HCT116 (cell line): ENCODE data around the gene GNAT1. TPM values are rescaled to one million over a fixed set of nuclear protein-coding genes. Genes with fewer than 3 reads are reported as not detected.

Experiments used
- ATAC-seq: fragments of 200-7000 bp; cut with Tn5 transposase; 2 replicates; pipeline ENCODE4 v1.9.1; 2020; ENCODE audit warnings: mild to moderate bottlenecking, moderate library complexity
- BruUV-seq: library from RNA; stranded (reverse); fragments of 400-500 nt; replicated peaks from 2 replicates; lab custom pipeline; 2021; lab: Mats Ljungman, UMichigan
- CTCF ChIA-PET: fragments of 300-600 bp; sonication (Branson Sonifier 250); formaldehyde crosslinking; loops from one replicate; lab custom pipeline; 2021; ENCODE audit warnings: antibody characterized with exemption; lab: Charles Lee
- POLR2A ChIA-PET: fragments of 300-600, 350-600 bp; sonication (Branson Sonifier 250); formaldehyde crosslinking; loops from one replicate; lab custom pipeline; 2021; ENCODE audit warnings: antibody characterized with exemption; lab: Charles Lee
- RAD21 ChIA-PET, 2 experiments: fragments of 300-600 bp; sonication (Branson Sonifier 250); formaldehyde crosslinking; loops; one replicate each; lab custom pipeline; 2023; ENCODE audit warnings: low total read pairs in 2 of 2; ENCODE audit not compliant: uncharacterized antibody in 2 of 2, unreplicated experiment in 2 of 2, low non-redundant PET in 1 of 2; lab: Charles Lee
- DNase-seq: peaks from one replicate; pipeline ENCODE4 v3.0.0-alpha.2; 2010; ENCODE audit warnings: low read depth, low spot score
- H2AFZ ChIP-seq: fragments of 200-600 bp; shearing (Covaris generic), sonication (generic); 2 replicates; pipeline ENCODE4 v1.6.1; 2017; ENCODE audit warnings: low read depth, mixed run types, mixed read lengths, antibody characterized with exemption, low read length; ENCODE audit not compliant: poor library complexity, severe bottlenecking
- H3K27ac ChIP-seq: 2 replicates; pipeline ENCODE4 v1.5.1; 2012; ENCODE audit warnings: low read depth, low read length
- H3K27me3 ChIP-seq: fragments of 200-600 bp; sonication (generic); 2 replicates; pipeline ENCODE4 v1.6.1; 2016; ENCODE audit warnings: mixed run types, low read length, mixed read lengths; ENCODE audit not compliant: insufficient read depth
- H3K36me3 ChIP-seq, 2 experiments: fragments of 200-500 bp in 1 of 2; fragments of 200-600 bp in 1 of 2; sonication (Bioruptor generic) in 1 of 2; sonication (generic) in 1 of 2; 2 replicates each; pipeline versions ENCODE4 v1.5.1 to v1.6.1; 2014 to 2016; ENCODE audit warnings: low read length in 2 of 2, inconsistent platforms in 1 of 2, mixed read lengths in 1 of 2, mixed run types in 1 of 2; ENCODE audit not compliant: insufficient read depth in 2 of 2, control insufficient read depth in 1 of 2
- H3K4me1 ChIP-seq, 2 experiments: fragments of 200-600 bp in 1 of 2; sonication (generic) in 1 of 2; 2 replicates each; pipeline versions ENCODE4 v1.5.1 to v1.6.1; 2012 to 2017; ENCODE audit warnings: low read length in 2 of 2, inconsistent platforms in 1 of 2, mild to moderate bottlenecking in 1 of 2, mixed read lengths in 1 of 2, mixed run types in 1 of 2, moderate library complexity in 1 of 2; ENCODE audit not compliant: insufficient read depth in 2 of 2, control insufficient read depth in 1 of 2
- H3K4me2 ChIP-seq: fragments of 200-600 bp; sonication (generic); 2 replicates; pipeline ENCODE4 v1.6.1; 2017; ENCODE audit warnings: mixed run types, low read length, mixed read lengths
- H3K4me3 ChIP-seq, 2 experiments: fragments of 200-600 bp in 1 of 2; sonication (generic) in 1 of 2; replicated peaks in 1 of 2; 2 replicates each; pipeline ENCODE4 v1.5.1; 2011 to 2016; ENCODE audit warnings: low read length in 2 of 2, control low read depth in 1 of 2, low read depth in 1 of 2, mild to moderate bottlenecking in 1 of 2, mixed read lengths in 1 of 2, mixed run types in 1 of 2
- H3K79me2 ChIP-seq: fragments of 200-600 bp; sonication (generic); 2 replicates; pipeline ENCODE4 v1.6.1; 2017; ENCODE audit warnings: mild to moderate bottlenecking, mixed run types, low read length, moderate library complexity, mixed read lengths; ENCODE audit not compliant: insufficient read depth
- H3K9ac ChIP-seq: fragments of 200-600 bp; sonication (generic); 2 replicates; pipeline ENCODE4 v1.6.1; 2016; ENCODE audit warnings: low read length, mixed read lengths
- H3K9me2 ChIP-seq: fragments of 200-600 bp; sonication (generic), shearing (Covaris generic); 2 replicates; pipeline ENCODE4 v1.6.1; 2017; ENCODE audit warnings: mixed run types, mild to moderate bottlenecking, moderate library complexity; ENCODE audit not compliant: insufficient read depth
- H3K9me3 ChIP-seq, 2 experiments: fragments of 200-500 bp in 1 of 2; fragments of 200-600 bp in 1 of 2; sonication (Bioruptor generic) in 1 of 2; sonication (generic) in 1 of 2; 2 replicates each; pipeline ENCODE4 v1.6.1; 2014 to 2017; ENCODE audit warnings: low read length in 2 of 2, mixed read lengths in 2 of 2, inconsistent platforms in 1 of 2, low read depth in 1 of 2, mild to moderate bottlenecking in 1 of 2, mixed run types in 1 of 2, moderate library complexity in 1 of 2; ENCODE audit not compliant: control insufficient read depth in 1 of 2, insufficient read depth in 1 of 2
- H4K20me1 ChIP-seq: fragments of 200-600 bp; sonication (generic), shearing (Covaris generic); 2 replicates; pipeline ENCODE4 v1.6.1; 2017; ENCODE audit warnings: mixed run types, mild to moderate bottlenecking, moderate library complexity; ENCODE audit not compliant: insufficient read depth
- ATF3 ChIP-seq: IDR thresholded peaks from 2 replicates; pipeline ENCODE4 v1.6.1; 2012
- CBX3 ChIP-seq: IDR thresholded peaks from 2 replicates; pipeline ENCODE4 v1.6.1; 2012; ENCODE audit warnings: low read depth
- CEBPB ChIP-seq: IDR thresholded peaks from 2 replicates; pipeline ENCODE4 v1.6.1; 2012; ENCODE audit warnings: low read depth
- CTCF ChIP-seq, 3 experiments: fragments of 200-600 bp in 1 of 3; sonication (generic) in 1 of 3; IDR thresholded peaks in 2 of 3; conservative IDR thresholded peaks in 1 of 3; 2 replicates each; pipeline ENCODE4 v1.5.1; 2012 to 2017; ENCODE audit warnings: low read depth in 2 of 3, low read length in 2 of 3, antibody characterized with exemption in 1 of 3, borderline replicate concordance in 1 of 3, control low read depth in 1 of 3, mild to moderate bottlenecking in 1 of 3, mixed read lengths in 1 of 3, mixed run types in 1 of 3, moderate library complexity in 1 of 3; ENCODE audit not compliant: insufficient read depth in 1 of 3
- EGR1 ChIP-seq: IDR thresholded peaks from 2 replicates; pipeline ENCODE4 v1.6.1; 2012; ENCODE audit warnings: low read depth
- ELF1 ChIP-seq: IDR thresholded peaks from 2 replicates; pipeline ENCODE4 v1.6.1; 2012; ENCODE audit warnings: low read depth, borderline replicate concordance
- EZH2 ChIP-seq: fragments of 200-600 bp; sonication (generic); IDR thresholded peaks from 2 replicates; pipeline ENCODE4 v1.6.1; 2017; ENCODE audit warnings: antibody characterized with exemption, mixed run types
- JUND ChIP-seq: IDR thresholded peaks from 2 replicates; pipeline ENCODE4 v1.6.1; 2012
- MAX ChIP-seq: IDR thresholded peaks from 2 replicates; pipeline ENCODE4 v1.6.1; 2012
- REST ChIP-seq: IDR thresholded peaks from 2 replicates; pipeline ENCODE4 v1.6.1; 2012; ENCODE audit warnings: low read depth
- SIN3A ChIP-seq: IDR thresholded peaks from 2 replicates; pipeline ENCODE4 v1.6.1; 2012; ENCODE audit warnings: low read depth
- SP1 ChIP-seq: IDR thresholded peaks from 2 replicates; pipeline ENCODE4 v1.6.1; 2012; ENCODE audit warnings: low read depth
- SRF ChIP-seq: IDR thresholded peaks from 2 replicates; pipeline ENCODE4 v1.6.1; 2012; ENCODE audit warnings: low read depth
- TCF7L2 ChIP-seq: IDR thresholded peaks from 2 replicates; pipeline ENCODE4 v1.7.0; 2011; ENCODE audit warnings: borderline replicate concordance, inconsistent platforms; ENCODE audit not compliant: insufficient read depth, insufficient read length; ENCODE audit errors: extremely low read depth
- YY1 ChIP-seq: IDR thresholded peaks from 2 replicates; pipeline ENCODE4 v1.6.1; 2011; ENCODE audit warnings: low read length, low read depth, moderate library complexity, mild to moderate bottlenecking; ENCODE audit not compliant: insufficient replicate concordance; ENCODE audit errors: extremely low read depth
- ZBTB33 ChIP-seq: IDR thresholded peaks from 2 replicates; pipeline ENCODE4 v1.6.1; 2011; ENCODE audit warnings: mild to moderate bottlenecking, low read length, moderate library complexity; ENCODE audit not compliant: insufficient replicate concordance; ENCODE audit errors: extremely low read depth
- ZFX ChIP-seq: fragments of 450-650 bp; IDR thresholded peaks from 2 replicates; pipeline ENCODE4 v1.6.1; 2017
- ZNF274 ChIP-seq: fragments of 200-500 bp; sonication (Bioruptor generic); IDR thresholded peaks from 2 replicates; pipeline ENCODE4 v1.6.1; 2014; ENCODE audit warnings: mild to moderate bottlenecking, low read depth, low read length, inconsistent platforms
- intact Hi-C: fragments of 100-400 bp; cut with micrococcal nuclease; formaldehyde crosslinking; loops from 2 replicates; pipeline ENCODE4 v1.10.0; 2022
- total RNA-seq: library from RNA; stranded (reverse); gene quantifications from one replicate; pipeline ENCODE4 v1.2.1, GENCODE V29; 2021; ENCODE audit not compliant: unreplicated experiment

The GNAT1 gene
- total RNA-seq, 1 experiment from 2014 or later = not detected

GRCh38 chr3:50182533-50183099, 8.8 kb upstream of the GNAT1 start:
- no peak overlapping the region for H3K4me3 ChIP-seq
- H3K9ac ChIP-seq = no peak overlapping the region
- intact Hi-C loops = no loop called here
- ATAC-seq = 0 out of 2 replicates have a peak, but pooled peaks have one; percentile 14
- ChIA-PET RAD21 (no interaction called here), CTCF (no interaction called here), POLR2A (no interaction called here)
- H2AFZ ChIP-seq = no peak overlapping the region
- no TSS peak for BruUV-seq
- no peak for DNase-seq
- H3K27ac ChIP-seq = no peak overlapping the region
- no peaks in the 10 kb centered on the region for H3K9me2 ChIP-seq
- no peak overlapping the region for H3K4me2 ChIP-seq
- H3K79me2 ChIP-seq = no peaks in the 10 kb centered on the region
- peaks cover 0 to 6% of the 10 kb centered on the region in 2 experiments; a peak in 1 of 4 replicates for H3K4me1 ChIP-seq
- H3K9me3 ChIP-seq = no peaks in the 10 kb centered on the region
- TF ChIP-seq ZFX (no peak), TCF7L2 (no peak), REST (no peak), ZNF274 (no peak), JUND (no peak), SP1 (no peak), ZBTB33 (no peak), YY1 (no peak), SRF (no peak), EZH2 (no peak), CTCF (IDR thresholded peaks at IDR 0.05 in 2 of 3, conservative IDR thresholded peaks at IDR 0.05 in 1 of 3; ENCODE audit: borderline replicate concordance in 1 of 3, insufficient read depth in 1 of 3, low read depth in 2 of 3, low read length in 2 of 3) (no peak), CBX3 (no peak), EGR1 (no peak), ATF3 (no peak), ELF1 (no peak), CEBPB (no peak), MAX (no peak), SIN3A (no peak)
- H3K36me3 ChIP-seq = no peaks in the 10 kb centered on the region; a peak in 1 of 4 replicates
- H3K27me3 ChIP-seq = no peaks in the 10 kb centered on the region
- H4K20me1 ChIP-seq = no peaks in the 10 kb centered on the region
